ENCODE data around the gene NR5A1.
A peak's percentile ranks its signal among the peaks of the same experiment; 100 is the strongest.

Gene NR5A1

GRCh38 chr9:124550072-124550471 lies 42.9 kb upstream of the NR5A1 start:
- no peak overlapping the region for H3K4me3 ChIP-seq (ENCODE audit: low read depth, low read length)
- no peak for DNase-seq
- H3K27ac ChIP-seq, result no peak overlapping the region
- no peak for TF ChIP-seq CTCF (IDR thresholded peaks at IDR 0.05; ENCODE audit: low read depth, low read length)
- H3K9me3 ChIP-seq (ENCODE audit: severe bottlenecking), result no peaks in the 10 kb centered on the region
- H3K27me3 ChIP-seq (ENCODE audit: insufficient read depth, low read depth, severe bottlenecking), result no peaks in the 10 kb centered on the region
- peaks cover 31% of the 10 kb centered on the region for H3K36me3 ChIP-seq

- Histone ChIP-seq H3K27me3 (ENCODE audit: insufficient read depth, low read depth, severe bottlenecking) (no peaks in the 10 kb centered on the region), H3K4me3 (ENCODE audit: low read depth, low read length) (no peak overlapping the region), H3K9me3 (ENCODE audit: severe bottlenecking) (no peaks in the 10 kb centered on the region), H3K27ac (no peak overlapping the region), H3K36me3 (peaks cover 29% of the 10 kb centered on the region)
- no peak for TF ChIP-seq CTCF (IDR thresholded peaks at IDR 0.05; ENCODE audit: low read depth, low read length)
- no peak for DNase-seq
Observed at GRCh38 chr9:124549016-124549415, 41.8 kb upstream of the NR5A1 start.

GRCh38 chr9:124544535-124544934 lies 37.3 kb upstream of the NR5A1 start:
- Histone ChIP-seq H3K27ac (peak overlapping the region; percentile 36), H3K36me3 (peaks cover 31% of the 10 kb centered on the region), H3K4me3 (ENCODE audit: low read depth, low read length) (no peak overlapping the region), H3K9me3 (ENCODE audit: severe bottlenecking) (no peaks in the 10 kb centered on the region), H3K27me3 (ENCODE audit: insufficient read depth, low read depth, severe bottlenecking) (no peaks in the 10 kb centered on the region)
- peak; percentile 47 for DNase-seq
- TF ChIP-seq CTCF (IDR thresholded peaks at IDR 0.05; ENCODE audit: low read depth, low read length), result no peak

- H3K36me3 ChIP-seq, result peaks cover 54% of the 10 kb centered on the region
- no peak overlapping the region for H3K27ac ChIP-seq
- H3K27me3 ChIP-seq (ENCODE audit: insufficient read depth, low read depth, severe bottlenecking), result no peaks in the 10 kb centered on the region
- H3K9me3 ChIP-seq (ENCODE audit: severe bottlenecking), result no peaks in the 10 kb centered on the region
- TF ChIP-seq CTCF (IDR thresholded peaks at IDR 0.05; ENCODE audit: low read depth, low read length), result no peak
- no peak for DNase-seq
- no peak overlapping the region for H3K4me3 ChIP-seq (ENCODE audit: low read depth, low read length)
Observed at GRCh38 chr9:124541824-124542223, 34.6 kb upstream of the NR5A1 start.

GRCh38 chr9:124537926-124538325 lies 30.7 kb upstream of the NR5A1 start:
- Histone ChIP-seq H3K36me3 (peaks cover 74% of the 10 kb centered on the region), H3K9me3 (ENCODE audit: severe bottlenecking) (no peaks in the 10 kb centered on the region), H3K27ac (no peak overlapping the region), H3K4me3 (ENCODE audit: low read depth, low read length) (no peak overlapping the region), H3K27me3 (ENCODE audit: insufficient read depth, low read depth, severe bottlenecking) (no peaks in the 10 kb centered on the region)
- no peak for TF ChIP-seq CTCF (IDR thresholded peaks at IDR 0.05; ENCODE audit: low read depth, low read length)
- no peak for DNase-seq

- peak; percentile 95 for DNase-seq
- peaks cover 79% of the 10 kb centered on the region for H3K36me3 ChIP-seq
- H3K27me3 ChIP-seq (ENCODE audit: insufficient read depth, low read depth, severe bottlenecking), result no peaks in the 10 kb centered on the region
- no peaks in the 10 kb centered on the region for H3K9me3 ChIP-seq (ENCODE audit: severe bottlenecking)
- no peak overlapping the region for H3K4me3 ChIP-seq (ENCODE audit: low read depth, low read length)
- peak overlapping the region; percentile 85 for H3K27ac ChIP-seq
- no peak for TF ChIP-seq CTCF (IDR thresholded peaks at IDR 0.05; ENCODE audit: low read depth, low read length)
Observed at GRCh38 chr9:124535846-124536245, 28.6 kb upstream of the NR5A1 start.

Measured in WERI-Rb-1 (cell line).